Measurements from ENCODE around the gene JMJD8.
A peak's percentile ranks its signal among the peaks of the same experiment; 100 is the strongest.

Gene JMJD8

GRCh38 chr16:730666-731509 is 46.8 kb upstream of the JMJD8 start:
- TF ChIP-seq TAF1 (IDR thresholded peaks at IDR 0.05; ENCODE audit: borderline replicate concordance, insufficient read depth, low read length) (no peak), POLR2AphosphoS5 (IDR thresholded peaks at IDR 0.05; ENCODE audit: low read depth, low read length) (no peak), REST (IDR thresholded peaks at IDR 0.05; ENCODE audit: insufficient read depth in 1 of 2, low read depth in 2 of 2, low read length in 2 of 2) (no peak), FOXP2 (optimal IDR thresholded peaks at IDR 0.05; ENCODE audit: borderline replicate concordance, extremely low read depth, extremely low read length, insufficient read depth) (no peak), SIN3A (IDR thresholded peaks at IDR 0.05; ENCODE audit: borderline replicate concordance, insufficient read depth, low read length) (no peak)

GRCh38 chr16:729768-730665 is 45.9 kb upstream of the JMJD8 start:
- TF ChIP-seq POLR2AphosphoS5 (IDR thresholded peaks at IDR 0.05; ENCODE audit: low read depth, low read length) (no peak), REST (IDR thresholded peaks at IDR 0.05; ENCODE audit: insufficient read depth in 1 of 2, low read depth in 2 of 2, low read length in 2 of 2) (no peak), TAF1 (IDR thresholded peaks at IDR 0.05; ENCODE audit: borderline replicate concordance, insufficient read depth, low read length) (no peak), SIN3A (IDR thresholded peaks at IDR 0.05; ENCODE audit: borderline replicate concordance, insufficient read depth, low read length) (no peak), FOXP2 (optimal IDR thresholded peaks at IDR 0.05; ENCODE audit: borderline replicate concordance, extremely low read depth, extremely low read length, insufficient read depth) (no peak)

- TF ChIP-seq POLR2AphosphoS5 (IDR thresholded peaks at IDR 0.05; ENCODE audit: low read depth, low read length) (no peak), FOXP2 (optimal IDR thresholded peaks at IDR 0.05; ENCODE audit: borderline replicate concordance, extremely low read depth, extremely low read length, insufficient read depth) (no peak), REST (IDR thresholded peaks at IDR 0.05; ENCODE audit: insufficient read depth in 1 of 2, low read depth in 2 of 2, low read length in 2 of 2) (no peak), SIN3A (IDR thresholded peaks at IDR 0.05; ENCODE audit: borderline replicate concordance, insufficient read depth, low read length) (no peak), TAF1 (IDR thresholded peaks at IDR 0.05; ENCODE audit: borderline replicate concordance, insufficient read depth, low read length) (no peak)
Observed at GRCh38 chr16:728890-729744, 45.0 kb upstream of the JMJD8 start.

- TF ChIP-seq REST (IDR thresholded peaks at IDR 0.05; ENCODE audit: insufficient read depth in 1 of 2, low read depth in 2 of 2, low read length in 2 of 2) (no peak), POLR2AphosphoS5 (IDR thresholded peaks at IDR 0.05; ENCODE audit: low read depth, low read length) (0 out of 2 replicates have a peak, but pooled peaks have one; percentile 15)
Observed at GRCh38 chr16:728131-728889, 44.2 kb upstream of the JMJD8 start.

All from PFSK-1 (cell line).